ENCODE results near the gene APLF. TPM values are rescaled to one million over a fixed set of nuclear protein-coding genes. Genes with fewer than 3 reads are reported as not detected.

APLF gene
- total and polyA plus RNA-seq, 2 donors (not counting 3 experiments of a cell fraction or from before 2014, with no cell fraction given), result 0.75 to 2.3 TPM

DNA sequence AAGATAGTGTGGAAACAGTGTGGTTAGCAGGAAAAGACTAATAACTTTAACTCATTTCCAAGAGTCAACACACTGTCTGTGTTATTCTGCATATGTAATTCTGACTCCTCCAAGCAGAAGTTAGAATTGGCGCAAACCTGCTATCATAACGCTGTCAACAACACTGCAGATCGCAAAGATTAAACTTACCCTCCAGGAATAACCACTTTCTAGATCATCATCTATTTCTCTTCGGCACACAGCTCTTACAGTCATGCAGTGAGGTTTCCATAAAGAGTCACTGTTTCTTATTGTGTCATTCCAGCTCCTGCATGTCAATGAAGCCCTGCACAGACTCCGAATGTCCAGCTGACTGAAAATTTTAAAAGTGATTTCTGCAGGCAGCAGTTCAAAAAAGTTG, 2.7 kb upstream of the APLF start:
- H2AFZ ChIP-seq (ENCODE audit: low read depth, low read length), result no peak overlapping the region
- H3K4me2 ChIP-seq (ENCODE audit: insufficient read depth, low read length), result no peak overlapping the region
- no peak overlapping the region for H3K9ac ChIP-seq (replicated peaks; ENCODE audit: extremely low read depth, insufficient read depth, low read length)
- no peak for FAIRE-seq
- no peak overlapping the region for H3K4me3 ChIP-seq (replicated peaks in 1 of 3; ENCODE audit: insufficient read depth in 1 of 3, low read depth in 1 of 3, low read length in 3 of 3)
- TF ChIP-seq MAX (IDR thresholded peaks at IDR 0.05; ENCODE audit: insufficient read depth, insufficient read length), result no peak
- TF ChIP-seq CTCF (IDR thresholded peaks at IDR 0.05; ENCODE audit: extremely low read depth in 1 of 2, insufficient read depth in 1 of 2, low read depth in 1 of 2, low read length in 2 of 2), result no peak
- no peak for TF ChIP-seq POLR2AphosphoS5 (IDR thresholded peaks at IDR 0.05; ENCODE audit: insufficient read depth, low read depth, low read length)
- TF ChIP-seq JUN (IDR thresholded peaks at IDR 0.05; ENCODE audit: borderline replicate concordance, insufficient read depth, insufficient read length, low read depth), result no peak
- TF ChIP-seq MYC (IDR thresholded peaks at IDR 0.05; ENCODE audit: low read depth, low read length), result no peak
- no peak for TF ChIP-seq FOS (IDR thresholded peaks at IDR 0.05; ENCODE audit: borderline replicate concordance, insufficient read depth, low read length)
- TF ChIP-seq POLR2A (IDR thresholded peaks at IDR 0.05; ENCODE audit: low read depth, low read length), result no peak
- TF ChIP-seq EZH2 (IDR thresholded peaks at IDR 0.05; ENCODE audit: borderline replicate concordance, low read depth, low read length, severe bottlenecking), result no peak
- no peak for TF ChIP-seq GATA2 (IDR thresholded peaks at IDR 0.05; ENCODE audit: insufficient read depth, insufficient read length, low read depth, low read length)
- H4K20me1 ChIP-seq (replicated peaks; ENCODE audit: control insufficient read depth, extremely low read depth, insufficient read depth, low read length), result no peaks in the 10 kb centered on the region
- no TSS peak for BruUV-seq (replicated peaks)
- dilution Hi-C loops (cut with MboI; ENCODE audit: extremely low pct_ligation_motif_present, low sequenced_read_pairs) (no loop called here), intact Hi-C loops (cut with micrococcal nuclease) (loop anchor here (5.0 kb wide), 3 partner anchors 188 to 443 kb away; no protein-coding TSS in a partner anchor)
- no peaks in the 10 kb centered on the region for H3K79me2 ChIP-seq (ENCODE audit: control insufficient read depth, insufficient read depth, low read length)
- no peaks in the 10 kb centered on the region for H3K9me3 ChIP-seq (replicated peaks; ENCODE audit: control insufficient read depth, insufficient read depth, low read length)
- H3K9me1 ChIP-seq (replicated peaks; ENCODE audit: control insufficient read depth, extremely low read depth, insufficient read depth, low read length), result no peaks in the 10 kb centered on the region
- DNase-seq (ENCODE audit: low read depth, low spot score), result no peak
- ChIA-PET POLR2A (no interaction called here), CTCF (interaction anchor here (0.8 to 7.5 kb wide), 9 partner anchors 23 to 461 kb away, joined by 3 to 305 read pairs (median 50); no protein-coding TSS in a partner anchor)
- no peak overlapping the region for H3K27ac ChIP-seq (ENCODE audit: insufficient read depth, low read depth, low read length)
- H3K36me3 ChIP-seq (ENCODE audit: control insufficient read depth in 2 of 2, extremely low read depth in 1 of 2, insufficient read depth in 2 of 2, low read length in 2 of 2), result no peaks in the 10 kb centered on the region
- H3K4me1 ChIP-seq (ENCODE audit: control insufficient read depth, extremely low read depth, insufficient read depth, low read length), result peaks cover 7% of the 10 kb centered on the region
- H3K27me3 ChIP-seq (ENCODE audit: control insufficient read depth in 2 of 2, insufficient read depth in 2 of 2, low read length in 2 of 2), result no peaks in the 10 kb centered on the region
